ENCODE measurements around the gene COPZ1. TPM values are rescaled to one million over a fixed set of nuclear protein-coding genes. Genes with fewer than 3 reads are reported as not detected.

COPZ1 gene
- total and polyA plus RNA-seq, 9 of the 15 experiments (the other 6 are each of a cell fraction or from before 2014, with no cell fraction given), result 137 to 487 (median 233) TPM

DNA sequence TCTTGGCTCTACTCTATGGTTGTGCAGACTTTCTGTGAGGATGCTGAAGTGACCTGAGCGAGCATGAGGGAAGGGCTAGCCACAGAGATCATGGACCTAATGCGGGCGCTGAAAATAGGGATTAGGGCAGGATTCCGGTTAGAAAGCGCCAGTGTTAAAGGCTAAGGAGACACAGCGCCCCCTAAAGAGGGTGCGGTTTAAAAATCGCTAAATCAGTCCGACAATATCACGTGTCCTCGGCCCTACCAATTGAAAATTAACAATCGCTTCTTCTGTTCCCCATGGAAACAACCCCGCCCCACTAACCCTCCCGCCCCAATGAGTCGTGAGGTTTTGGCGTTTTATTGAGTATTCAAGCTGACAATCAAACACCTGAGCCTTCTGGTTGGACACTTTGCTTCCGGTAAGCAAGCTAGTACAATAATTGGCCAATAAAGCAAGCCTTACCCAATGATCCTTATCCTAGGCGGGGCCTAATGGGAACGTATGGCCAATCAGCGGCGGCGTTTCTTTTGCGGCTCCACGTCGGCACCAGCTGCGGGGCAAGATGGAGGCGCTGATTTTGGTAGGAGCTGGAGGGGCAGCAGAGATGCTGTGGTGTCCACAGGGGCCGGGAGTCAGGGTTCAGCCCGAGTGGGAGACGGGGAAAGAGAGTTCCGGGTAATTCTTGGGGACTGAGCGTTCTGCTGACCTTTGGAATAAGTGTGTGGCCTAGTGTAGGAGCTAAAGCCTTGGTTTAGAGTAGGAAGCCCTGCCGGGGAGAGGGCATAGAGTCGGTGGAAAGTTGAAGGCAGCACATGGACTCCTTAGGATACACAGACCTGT, at the start of gene COPZ1 (continued):
- TF ChIP-seq RBM17 (IDR thresholded peaks at IDR 0.05; ENCODE audit: borderline replicate concordance, low read depth, low read length) (no peak), STAG1 (CRISPR knock-in tag; IDR thresholded peaks at IDR 0.05; ENCODE audit: borderline replicate concordance) (no peak), EP400 (IDR thresholded peaks at IDR 0.05) (peak; percentile 98), ZNF707 (CRISPR knock-in tag; conservative IDR thresholded peaks at IDR 0.05) (0 out of 2 replicates have a peak, but pooled peaks have one; percentile 46), AFF1 (IDR thresholded peaks at IDR 0.05; ENCODE audit: low read depth in 1 of 2, partially characterized antibody in 2 of 2) (peak; percentile 59 to 77), NKRF (IDR thresholded peaks at IDR 0.05; ENCODE audit: borderline replicate concordance) (peak; percentile 82; the same call in 1 of the 2 replicates), CTCFL (IDR thresholded peaks at IDR 0.05; ENCODE audit: borderline replicate concordance, insufficient read depth, low read depth, low read length, poor library complexity, severe bottlenecking) (no peak)
- TF ChIP-seq, protein P1, sequence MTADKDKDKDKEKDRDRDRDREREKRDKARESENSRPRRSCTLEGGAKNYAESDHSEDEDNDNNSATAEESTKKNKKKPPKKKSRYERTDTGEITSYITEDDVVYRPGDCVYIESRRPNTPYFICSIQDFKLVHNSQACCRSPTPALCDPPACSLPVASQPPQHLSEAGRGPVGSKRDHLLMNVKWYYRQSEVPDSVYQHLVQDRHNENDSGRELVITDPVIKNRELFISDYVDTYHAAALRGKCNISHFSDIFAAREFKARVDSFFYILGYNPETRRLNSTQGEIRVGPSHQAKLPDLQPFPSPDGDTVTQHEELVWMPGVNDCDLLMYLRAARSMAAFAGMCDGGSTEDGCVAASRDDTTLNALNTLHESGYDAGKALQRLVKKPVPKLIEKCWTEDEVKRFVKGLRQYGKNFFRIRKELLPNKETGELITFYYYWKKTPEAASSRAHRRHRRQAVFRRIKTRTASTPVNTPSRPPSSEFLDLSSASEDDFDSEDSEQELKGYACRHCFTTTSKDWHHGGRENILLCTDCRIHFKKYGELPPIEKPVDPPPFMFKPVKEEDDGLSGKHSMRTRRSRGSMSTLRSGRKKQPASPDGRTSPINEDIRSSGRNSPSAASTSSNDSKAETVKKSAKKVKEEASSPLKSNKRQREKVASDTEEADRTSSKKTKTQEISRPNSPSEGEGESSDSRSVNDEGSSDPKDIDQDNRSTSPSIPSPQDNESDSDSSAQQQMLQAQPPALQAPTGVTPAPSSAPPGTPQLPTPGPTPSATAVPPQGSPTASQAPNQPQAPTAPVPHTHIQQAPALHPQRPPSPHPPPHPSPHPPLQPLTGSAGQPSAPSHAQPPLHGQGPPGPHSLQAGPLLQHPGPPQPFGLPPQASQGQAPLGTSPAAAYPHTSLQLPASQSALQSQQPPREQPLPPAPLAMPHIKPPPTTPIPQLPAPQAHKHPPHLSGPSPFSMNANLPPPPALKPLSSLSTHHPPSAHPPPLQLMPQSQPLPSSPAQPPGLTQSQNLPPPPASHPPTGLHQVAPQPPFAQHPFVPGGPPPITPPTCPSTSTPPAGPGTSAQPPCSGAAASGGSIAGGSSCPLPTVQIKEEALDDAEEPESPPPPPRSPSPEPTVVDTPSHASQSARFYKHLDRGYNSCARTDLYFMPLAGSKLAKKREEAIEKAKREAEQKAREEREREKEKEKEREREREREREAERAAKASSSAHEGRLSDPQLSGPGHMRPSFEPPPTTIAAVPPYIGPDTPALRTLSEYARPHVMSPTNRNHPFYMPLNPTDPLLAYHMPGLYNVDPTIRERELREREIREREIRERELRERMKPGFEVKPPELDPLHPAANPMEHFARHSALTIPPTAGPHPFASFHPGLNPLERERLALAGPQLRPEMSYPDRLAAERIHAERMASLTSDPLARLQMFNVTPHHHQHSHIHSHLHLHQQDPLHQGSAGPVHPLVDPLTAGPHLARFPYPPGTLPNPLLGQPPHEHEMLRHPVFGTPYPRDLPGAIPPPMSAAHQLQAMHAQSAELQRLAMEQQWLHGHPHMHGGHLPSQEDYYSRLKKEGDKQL (CRISPR knock-in tag; IDR thresholded peaks at IDR 0.05; ENCODE audit: borderline replicate concordance), result no peak
- TF ChIP-seq, protein P2, sequence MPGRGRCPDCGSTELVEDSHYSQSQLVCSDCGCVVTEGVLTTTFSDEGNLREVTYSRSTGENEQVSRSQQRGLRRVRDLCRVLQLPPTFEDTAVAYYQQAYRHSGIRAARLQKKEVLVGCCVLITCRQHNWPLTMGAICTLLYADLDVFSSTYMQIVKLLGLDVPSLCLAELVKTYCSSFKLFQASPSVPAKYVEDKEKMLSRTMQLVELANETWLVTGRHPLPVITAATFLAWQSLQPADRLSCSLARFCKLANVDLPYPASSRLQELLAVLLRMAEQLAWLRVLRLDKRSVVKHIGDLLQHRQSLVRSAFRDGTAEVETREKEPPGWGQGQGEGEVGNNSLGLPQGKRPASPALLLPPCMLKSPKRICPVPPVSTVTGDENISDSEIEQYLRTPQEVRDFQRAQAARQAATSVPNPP (IDR thresholded peaks at IDR 0.05; ENCODE audit: borderline replicate concordance, insufficient read depth, insufficient read length), result no peak
